Type B pancreatic cell (in vitro differentiated cells): ENCODE data around the gene LRRC4. TPM values are rescaled to one million over a fixed set of nuclear protein-coding genes. Genes with fewer than 3 reads are reported as not detected.

Experiments
- DNase-seq: peaks from one replicate; pipeline ENCODE4 v3.0.0; 2021; ENCODE audit warnings: mixed read lengths; ENCODE audit not compliant: unreplicated experiment; ENCODE audit errors: extremely low spot score
- H3K27ac Mint-ChIP-seq: 2 replicates; pipeline ENCODE4 v1.8.0; 2021; ENCODE audit warnings: mild to moderate bottlenecking, mixed read lengths
- H3K27me3 Mint-ChIP-seq: 2 replicates; pipeline ENCODE4 v1.8.0; 2021; ENCODE audit warnings: mixed read lengths
- H3K36me3 Mint-ChIP-seq: 2 replicates; pipeline ENCODE4 v1.8.0; 2021; ENCODE audit warnings: mixed read lengths
- H3K4me1 Mint-ChIP-seq: one replicate; pipeline ENCODE4 v1.8.0; 2021; ENCODE audit warnings: mixed read lengths; ENCODE audit not compliant: unreplicated experiment
- H3K4me3 Mint-ChIP-seq: 2 replicates; pipeline ENCODE4 v1.8.0; 2021; ENCODE audit warnings: mild to moderate bottlenecking, mixed read lengths
- H3K9me3 Mint-ChIP-seq: 2 replicates; pipeline ENCODE4 v1.8.0; 2021; ENCODE audit warnings: mixed read lengths
- total RNA-seq: library from RNA; stranded (reverse); gene quantifications from 2 replicates; pipeline ENCODE4 v1.2.1, GENCODE V29; 2021; ENCODE audit warnings: low replicate concordance
- TF ChIP-seq, protein P1 (sequence below): fragments of 200-600 bp; sonication (generic); conservative IDR thresholded peaks from 2 replicates; pipeline ENCODE4 v1.5.0; 2021; ENCODE audit warnings: antibody characterized with exemption, mild to moderate bottlenecking

LRRC4 gene
- total RNA-seq, 1 donor from 2014 or later, result 37.7 TPM

DNA sequence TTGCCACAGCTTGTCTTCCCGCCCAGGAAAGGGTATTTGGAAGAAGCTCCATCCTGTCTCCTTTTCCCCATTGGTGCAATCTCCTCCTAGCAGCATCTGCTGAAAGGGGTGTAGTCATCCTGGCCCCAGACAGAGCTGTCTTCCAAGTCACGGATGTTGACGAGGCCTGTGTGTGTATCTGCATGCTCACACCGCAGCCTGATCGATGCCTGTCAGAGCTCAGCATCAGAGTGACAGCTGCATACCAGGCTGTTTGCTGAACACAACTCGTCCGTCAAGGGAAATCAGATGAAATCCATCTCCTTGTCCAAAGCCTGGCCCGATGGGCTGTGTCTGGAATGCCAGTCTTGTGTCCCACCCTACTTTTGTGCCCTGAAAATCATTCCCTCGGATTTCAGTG lies 21.2 kb upstream of the LRRC4 start:
- peaks cover 31% of the 10 kb centered on the region for H3K4me1 Mint-ChIP-seq
- no peaks in the 10 kb centered on the region for H3K27me3 Mint-ChIP-seq
- DNase-seq, result no peak
- H3K4me3 Mint-ChIP-seq, result no peak overlapping the region
- no peak overlapping the region for H3K27ac Mint-ChIP-seq
- no peaks in the 10 kb centered on the region for H3K36me3 Mint-ChIP-seq
- H3K9me3 Mint-ChIP-seq, result no peaks in the 10 kb centered on the region
- TF ChIP-seq, protein P1, sequence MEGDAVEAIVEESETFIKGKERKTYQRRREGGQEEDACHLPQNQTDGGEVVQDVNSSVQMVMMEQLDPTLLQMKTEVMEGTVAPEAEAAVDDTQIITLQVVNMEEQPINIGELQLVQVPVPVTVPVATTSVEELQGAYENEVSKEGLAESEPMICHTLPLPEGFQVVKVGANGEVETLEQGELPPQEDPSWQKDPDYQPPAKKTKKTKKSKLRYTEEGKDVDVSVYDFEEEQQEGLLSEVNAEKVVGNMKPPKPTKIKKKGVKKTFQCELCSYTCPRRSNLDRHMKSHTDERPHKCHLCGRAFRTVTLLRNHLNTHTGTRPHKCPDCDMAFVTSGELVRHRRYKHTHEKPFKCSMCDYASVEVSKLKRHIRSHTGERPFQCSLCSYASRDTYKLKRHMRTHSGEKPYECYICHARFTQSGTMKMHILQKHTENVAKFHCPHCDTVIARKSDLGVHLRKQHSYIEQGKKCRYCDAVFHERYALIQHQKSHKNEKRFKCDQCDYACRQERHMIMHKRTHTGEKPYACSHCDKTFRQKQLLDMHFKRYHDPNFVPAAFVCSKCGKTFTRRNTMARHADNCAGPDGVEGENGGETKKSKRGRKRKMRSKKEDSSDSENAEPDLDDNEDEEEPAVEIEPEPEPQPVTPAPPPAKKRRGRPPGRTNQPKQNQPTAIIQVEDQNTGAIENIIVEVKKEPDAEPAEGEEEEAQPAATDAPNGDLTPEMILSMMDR, result no peak

DNA sequence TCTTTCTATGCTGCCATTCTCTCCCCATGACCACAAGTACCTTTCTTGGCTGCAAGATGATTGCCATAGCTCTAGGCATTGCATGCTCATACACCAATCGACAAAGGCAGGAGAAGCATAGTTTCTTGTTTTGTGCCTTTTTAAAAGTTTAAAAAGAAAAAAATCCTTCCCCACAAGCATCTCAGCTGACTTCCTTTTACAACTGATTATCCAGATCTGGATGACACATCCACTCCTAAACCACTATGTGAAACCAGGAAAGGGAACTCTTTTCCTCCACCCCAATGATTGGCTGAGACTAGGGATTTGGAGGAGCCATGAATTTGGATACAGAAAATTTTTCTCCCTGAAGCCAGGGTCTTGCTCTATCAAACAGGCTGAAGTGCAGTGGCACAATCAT lies 14.5 kb upstream of the LRRC4 start:
- no peak overlapping the region for H3K27ac Mint-ChIP-seq
- DNase-seq, result no peak
- H3K9me3 Mint-ChIP-seq, result no peaks in the 10 kb centered on the region
- TF ChIP-seq, protein P1, result no peak
- no peak overlapping the region for H3K4me3 Mint-ChIP-seq
- peaks cover 6% of the 10 kb centered on the region for H3K4me1 Mint-ChIP-seq
- H3K36me3 Mint-ChIP-seq, result no peaks in the 10 kb centered on the region
- H3K27me3 Mint-ChIP-seq, result no peaks in the 10 kb centered on the region

DNA sequence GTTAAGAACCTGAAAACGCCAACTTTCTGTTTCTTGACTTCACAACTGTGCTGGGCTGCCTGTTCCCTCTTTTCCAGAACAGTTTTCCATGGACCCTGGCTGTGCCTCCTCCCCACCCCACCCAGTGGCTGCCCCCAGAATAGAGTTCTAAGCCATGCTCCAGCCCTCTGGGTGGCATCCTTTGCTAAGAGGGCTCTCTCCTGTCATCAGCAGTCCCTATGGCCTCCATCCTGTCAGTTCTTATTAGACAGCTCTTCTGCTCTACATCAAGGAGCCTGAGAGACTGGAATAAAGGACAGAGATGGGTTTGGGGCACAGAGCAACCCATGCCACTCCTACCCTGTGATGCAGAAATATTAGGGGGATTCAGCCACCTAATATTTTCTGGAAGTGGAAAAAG lies 13.9 kb upstream of the LRRC4 start:
- Mint-ChIP-seq H3K4me1 (peaks cover 8% of the 10 kb centered on the region), H3K9me3 (no peaks in the 10 kb centered on the region), H3K27me3 (no peaks in the 10 kb centered on the region)

DNA sequence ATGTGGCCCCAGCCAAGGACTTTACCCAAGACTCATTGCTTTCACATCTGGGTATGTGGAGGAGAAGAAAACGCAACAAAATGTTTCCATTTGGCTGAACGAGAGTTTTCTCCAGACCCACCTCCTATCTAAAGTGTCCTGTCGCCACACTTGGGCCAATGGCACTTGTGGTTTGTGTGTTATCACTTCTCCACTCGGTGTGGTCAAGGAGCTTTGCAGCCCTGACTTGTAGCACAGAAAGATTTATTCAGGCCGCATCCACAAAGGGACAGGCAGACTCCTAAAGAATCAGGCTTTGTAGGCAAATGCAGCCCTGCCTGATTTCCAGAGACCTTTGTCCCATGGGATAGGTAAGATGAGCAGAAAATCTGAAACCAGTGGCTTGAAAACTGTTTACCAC lies 12.8 kb upstream of the LRRC4 start:
- no peak for DNase-seq
- TF ChIP-seq, protein P1, result no peak
- Mint-ChIP-seq H3K27ac (no peak overlapping the region), H3K36me3 (no peaks in the 10 kb centered on the region), H3K9me3 (no peaks in the 10 kb centered on the region), H3K27me3 (no peaks in the 10 kb centered on the region), H3K4me1 (peaks cover 10% of the 10 kb centered on the region), H3K4me3 (no peak overlapping the region)

More for the DNA sequence above, 13.9 kb upstream of the LRRC4 start:
- H3K36me3 Mint-ChIP-seq, result no peaks in the 10 kb centered on the region
- no peak overlapping the region for H3K4me3 Mint-ChIP-seq
- DNase-seq, result no peak
- TF ChIP-seq, protein P1, result no peak
- no peak overlapping the region for H3K27ac Mint-ChIP-seq

DNA sequence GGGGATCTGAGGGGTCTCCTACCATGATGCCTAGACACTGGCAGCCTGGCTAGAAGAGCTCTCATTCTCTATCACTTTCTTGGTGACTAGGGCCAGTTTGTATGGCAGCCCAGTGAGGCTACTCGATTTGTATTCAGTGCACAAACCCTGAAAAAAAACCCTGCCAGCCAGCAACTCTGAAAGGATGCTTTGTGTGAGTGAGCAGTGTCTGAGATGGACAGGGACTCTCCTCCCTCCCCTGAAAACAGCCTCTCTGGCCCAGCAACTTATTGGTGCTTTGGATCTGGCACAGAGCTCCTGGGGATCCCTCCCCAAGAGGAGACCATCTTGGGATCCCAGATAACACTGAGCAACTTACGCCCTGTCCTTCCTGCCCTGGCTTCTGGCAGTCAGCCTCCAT lies 10.8 kb upstream of the LRRC4 start:
- no peak overlapping the region for H3K27ac Mint-ChIP-seq
- H3K36me3 Mint-ChIP-seq, result no peaks in the 10 kb centered on the region
- TF ChIP-seq, protein P1, result no peak
- DNase-seq, result no peak
- H3K9me3 Mint-ChIP-seq, result no peaks in the 10 kb centered on the region
- H3K27me3 Mint-ChIP-seq, result no peaks in the 10 kb centered on the region
- H3K4me1 Mint-ChIP-seq, result peaks cover 17% of the 10 kb centered on the region
- no peak overlapping the region for H3K4me3 Mint-ChIP-seq

DNA sequence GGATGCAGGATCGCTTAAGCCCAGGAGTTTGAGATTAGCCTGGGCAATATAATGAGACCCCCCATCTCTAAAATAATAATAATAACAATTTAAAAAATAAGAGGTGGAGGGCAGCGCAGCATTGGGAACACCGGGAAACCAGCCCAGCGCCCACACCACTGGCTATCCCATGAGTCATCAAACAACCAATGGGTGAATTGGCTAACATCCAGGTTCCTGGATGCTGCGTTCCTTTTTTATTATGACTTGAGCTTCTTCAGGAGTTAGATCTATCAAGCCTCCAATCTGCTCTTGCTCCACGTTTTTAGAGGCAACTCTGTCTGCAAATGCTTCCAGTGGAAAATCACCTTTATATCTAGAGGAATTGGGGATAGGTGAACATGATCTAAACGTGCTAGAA lies 10.0 kb upstream of the LRRC4 start:
- no peak overlapping the region for H3K27ac Mint-ChIP-seq
- no peak overlapping the region for H3K4me3 Mint-ChIP-seq
- TF ChIP-seq, protein P1, result no peak
- no peaks in the 10 kb centered on the region for H3K9me3 Mint-ChIP-seq
- no peaks in the 10 kb centered on the region for H3K27me3 Mint-ChIP-seq
- H3K4me1 Mint-ChIP-seq, result peaks cover 17% of the 10 kb centered on the region
- H3K36me3 Mint-ChIP-seq, result no peaks in the 10 kb centered on the region
- no peak for DNase-seq
